Activated CD8-positive, alpha-beta memory T cell treated with anti-CD3 and anti-CD28 coated beads, Interleukin-2, amount 50 U/mL, for 24 hours (primary cell): ENCODE data around the gene MAN1A1.

Experiments used
- DNase-seq: peaks from one replicate; pipeline ENCODE4 v3.0.0-alpha.2; 2020; ENCODE audit errors: extremely low read depth

Gene MAN1A1

DNA sequence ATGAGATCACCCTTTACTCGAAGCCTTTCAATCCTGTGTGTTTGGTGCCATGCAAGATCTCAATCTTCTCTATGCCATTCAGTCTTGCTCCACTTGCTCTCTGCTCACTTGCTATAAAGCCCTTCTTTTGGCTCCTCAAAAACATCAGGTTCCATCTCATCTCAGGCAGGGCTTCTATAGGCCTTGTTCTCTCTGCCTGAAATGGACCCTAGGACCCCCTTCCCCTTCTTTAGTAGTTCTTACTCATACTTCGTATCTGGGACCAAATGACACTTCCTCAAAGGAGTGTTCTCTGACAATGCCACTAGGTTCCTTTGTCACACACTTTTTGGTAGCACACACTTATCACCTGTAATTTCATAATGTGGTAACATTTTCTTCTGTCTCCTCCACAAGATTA lies 154.4 kb downstream of the MAN1A1 start:
- DNase-seq, result no peak

DNA sequence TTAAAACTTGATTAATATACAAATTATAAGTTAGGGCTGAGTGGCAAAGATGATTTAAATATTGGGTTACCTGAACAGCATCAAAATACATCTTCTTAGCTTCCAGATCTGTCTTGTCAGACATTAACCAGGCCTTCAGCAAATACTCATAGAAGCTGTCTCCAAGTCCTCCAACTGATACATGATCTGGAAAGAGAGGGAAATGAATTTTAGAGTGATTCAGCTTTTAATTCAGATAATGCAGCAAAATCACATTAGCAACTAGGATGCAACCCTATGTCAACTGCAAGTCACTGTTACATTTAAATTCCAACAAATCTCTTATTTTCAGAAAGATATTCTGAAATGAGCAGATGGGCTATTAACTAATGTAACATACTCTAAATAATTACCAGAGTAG lies 155.9 kb downstream of the MAN1A1 start:
- DNase-seq, result no peak

DNA sequence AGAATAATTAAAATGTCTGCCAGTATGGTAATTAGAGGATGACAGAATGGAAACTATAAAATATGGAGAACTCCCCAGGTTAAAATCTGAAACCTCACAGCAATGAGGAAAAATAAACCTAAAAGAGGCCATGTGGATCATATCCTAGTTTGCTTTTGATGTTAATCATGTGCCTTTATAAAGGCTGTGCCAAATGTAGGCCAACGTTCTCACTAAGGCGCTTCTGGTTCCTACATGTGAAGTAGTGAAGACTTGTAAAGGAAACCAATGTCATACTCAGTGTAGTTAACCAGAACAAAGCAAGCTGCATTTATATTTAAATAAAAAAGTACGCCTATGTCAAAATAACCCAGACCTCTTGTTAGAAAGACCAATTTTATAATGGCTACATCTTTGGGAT lies 157.4 kb downstream of the MAN1A1 start:
- DNase-seq, result no peak

DNA sequence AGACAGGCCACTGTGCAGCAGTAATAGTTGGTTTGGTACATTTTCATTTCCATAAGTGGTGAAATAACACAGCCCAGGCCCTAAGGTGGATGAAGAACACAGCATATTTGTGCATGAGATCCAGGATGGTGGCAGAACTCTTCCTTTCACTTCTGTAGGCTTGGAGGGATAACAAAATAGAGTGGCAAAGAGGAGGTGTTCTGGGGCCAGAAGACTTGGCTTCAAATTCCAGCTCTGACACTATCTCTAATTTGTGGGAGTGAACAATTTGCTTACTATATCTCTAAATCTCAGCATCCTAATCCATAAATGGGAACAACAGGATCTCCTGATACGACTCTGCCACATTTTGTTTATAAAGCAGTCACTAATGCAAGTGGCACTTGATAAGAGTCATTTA lies 159.4 kb downstream of the MAN1A1 start:
- DNase-seq, result no peak

DNA sequence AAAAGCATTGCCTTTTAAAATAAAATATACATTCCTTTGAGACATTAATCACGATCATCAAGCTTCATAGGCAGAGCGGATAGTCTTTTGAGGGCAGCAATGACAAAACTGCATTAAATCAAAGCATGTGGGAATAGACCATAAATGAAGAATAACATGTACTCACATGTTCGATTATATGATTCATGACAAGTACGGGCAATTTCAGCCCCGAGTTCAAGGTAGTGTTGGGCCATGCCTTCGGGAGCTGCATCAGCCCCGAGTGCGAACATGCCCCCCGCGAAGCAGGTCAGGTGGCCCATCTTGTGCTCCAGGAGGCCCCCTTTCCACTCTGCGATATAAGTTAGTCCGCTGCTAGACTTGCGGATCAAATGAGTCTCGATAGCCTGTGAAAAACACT lies 160.1 kb downstream of the MAN1A1 start:
- DNase-seq, result no peak

DNA sequence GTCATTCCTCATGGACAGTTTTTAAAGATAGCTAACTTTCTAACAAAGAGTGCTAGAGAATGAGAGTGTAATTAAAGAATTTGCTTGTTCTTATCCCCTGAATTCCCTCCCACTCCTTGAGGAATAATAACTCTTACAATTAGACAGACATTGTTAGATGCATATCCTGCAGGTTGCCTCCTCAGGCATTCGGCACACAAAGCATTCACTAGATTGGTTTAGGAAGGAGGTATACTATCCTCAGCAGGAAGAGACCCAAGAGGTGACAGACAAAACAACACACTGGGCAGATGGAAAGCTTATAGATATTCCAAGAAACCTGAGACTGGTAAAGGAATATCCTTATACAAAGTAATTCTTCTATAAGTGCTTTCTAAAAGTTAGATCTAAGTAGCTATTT lies 162.0 kb downstream of the MAN1A1 start:
- no peak for DNase-seq

DNA sequence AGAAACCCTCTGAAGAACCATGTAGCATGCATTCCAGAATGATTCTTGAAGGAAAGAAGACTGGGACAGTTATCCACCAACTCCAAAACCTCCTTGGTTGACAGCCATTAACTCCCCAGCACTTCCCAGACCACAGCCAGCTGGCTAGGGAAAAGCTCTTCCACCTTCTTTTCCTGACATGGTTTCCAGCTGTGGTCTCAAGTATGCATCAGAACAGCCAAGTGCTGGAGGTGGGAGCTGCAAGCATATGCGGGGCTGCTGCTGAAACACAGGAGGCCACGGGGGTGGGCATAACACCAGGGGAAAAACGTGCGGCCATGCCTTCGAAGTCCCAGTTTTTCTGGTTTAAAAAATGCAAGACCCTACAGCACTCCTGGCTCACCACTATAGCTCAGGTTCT lies 163.1 kb downstream of the MAN1A1 start:
- no peak for DNase-seq

DNA sequence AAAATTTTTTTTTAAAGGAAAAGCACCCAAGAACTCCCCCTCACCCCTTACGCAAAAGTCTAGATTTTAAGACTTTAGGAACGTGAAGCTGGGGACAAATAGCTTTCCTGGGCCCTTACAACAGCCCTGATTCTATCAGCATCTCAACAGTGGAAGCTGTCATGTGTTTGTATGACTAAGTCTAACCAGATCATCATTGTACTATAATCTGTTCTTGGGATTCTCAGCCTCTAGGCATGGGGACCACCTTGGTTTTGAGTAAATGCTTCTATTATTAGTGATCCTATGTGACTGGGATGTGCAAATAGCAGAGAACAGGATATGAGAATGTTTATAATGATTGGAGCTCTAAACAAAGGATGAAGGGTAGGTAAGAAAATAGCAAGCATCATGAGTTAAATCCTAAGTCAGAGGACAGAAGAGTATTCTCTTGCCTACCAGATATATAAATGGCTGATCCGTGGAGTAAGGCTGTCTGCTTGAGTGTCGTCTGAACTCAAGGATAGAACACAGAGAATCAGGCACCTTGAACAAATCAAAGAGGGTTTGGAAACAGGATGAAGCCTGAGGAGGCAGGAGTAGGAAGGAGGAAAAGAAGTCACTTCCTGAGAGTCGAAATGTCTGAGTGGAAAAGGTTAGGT lies 165.4 kb downstream of the MAN1A1 start:
- no peak for DNase-seq

DNA sequence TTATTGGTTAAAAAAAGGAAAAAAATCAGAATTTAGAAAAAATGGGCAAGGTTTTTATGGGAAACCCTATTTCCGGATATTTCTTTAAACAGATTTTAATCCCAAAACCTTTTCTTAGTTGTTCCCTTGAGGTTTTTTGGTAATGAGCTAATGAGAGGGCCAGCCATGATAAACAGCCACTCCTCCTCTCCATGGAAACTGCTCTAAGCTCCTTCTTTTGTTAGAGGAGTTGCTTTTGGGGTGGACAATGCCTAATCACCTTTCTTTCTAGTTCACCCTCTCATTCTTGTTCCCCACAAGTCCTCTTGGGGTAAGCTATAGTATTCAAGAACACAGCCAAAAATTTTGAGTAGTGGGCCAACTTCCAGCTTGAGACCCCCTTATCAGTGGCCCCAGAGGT lies 166.1 kb downstream of the MAN1A1 start:
- DNase-seq, result no peak

DNA sequence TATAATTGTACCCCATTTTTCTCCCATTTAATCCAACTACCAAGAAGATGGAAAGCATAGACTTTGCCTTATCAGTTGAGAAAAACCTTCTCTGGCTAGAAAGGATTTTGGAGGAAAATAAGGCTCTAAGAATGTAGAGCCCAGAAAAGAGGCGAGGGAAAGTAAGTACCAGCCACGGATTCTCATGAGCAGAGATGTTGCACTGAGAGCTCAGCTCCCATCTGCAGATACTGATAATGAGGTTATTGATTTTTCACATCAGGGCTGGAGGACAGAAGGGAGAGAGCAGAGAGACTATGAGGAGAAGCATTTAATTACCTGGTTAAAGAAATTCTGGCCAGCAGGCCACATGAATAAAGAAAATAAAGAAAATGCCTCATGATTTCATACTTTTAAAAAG lies 166.7 kb downstream of the MAN1A1 start:
- DNase-seq, result no peak

DNA sequence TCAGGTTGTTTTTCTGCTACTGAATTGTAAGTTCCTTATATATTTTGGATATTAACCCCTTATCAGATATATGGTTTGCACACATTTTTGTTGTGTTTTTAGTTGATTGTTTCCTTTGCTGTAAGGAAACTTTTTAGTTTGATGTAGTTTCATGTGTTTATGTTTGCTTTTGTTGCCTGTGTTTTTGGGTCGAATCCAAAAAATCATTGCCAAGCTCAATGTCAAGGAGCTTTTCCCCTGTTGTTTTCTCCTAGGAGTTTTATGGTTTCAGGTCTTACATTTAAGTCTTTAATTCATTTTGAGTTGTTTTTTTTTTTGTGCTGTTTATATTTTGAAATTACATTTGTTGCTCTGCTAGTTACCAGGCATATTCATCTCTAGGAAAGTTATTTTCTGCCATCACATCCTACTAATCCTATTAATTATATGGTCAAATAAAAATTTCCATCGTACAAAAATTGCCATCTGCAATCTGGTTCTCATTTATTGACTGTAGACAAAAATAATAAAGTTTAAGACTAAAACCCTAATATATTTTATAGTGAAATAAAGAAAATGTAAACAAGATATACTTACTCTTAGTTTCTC lies 167.3 kb downstream of the MAN1A1 start:
- DNase-seq, result no peak

DNA sequence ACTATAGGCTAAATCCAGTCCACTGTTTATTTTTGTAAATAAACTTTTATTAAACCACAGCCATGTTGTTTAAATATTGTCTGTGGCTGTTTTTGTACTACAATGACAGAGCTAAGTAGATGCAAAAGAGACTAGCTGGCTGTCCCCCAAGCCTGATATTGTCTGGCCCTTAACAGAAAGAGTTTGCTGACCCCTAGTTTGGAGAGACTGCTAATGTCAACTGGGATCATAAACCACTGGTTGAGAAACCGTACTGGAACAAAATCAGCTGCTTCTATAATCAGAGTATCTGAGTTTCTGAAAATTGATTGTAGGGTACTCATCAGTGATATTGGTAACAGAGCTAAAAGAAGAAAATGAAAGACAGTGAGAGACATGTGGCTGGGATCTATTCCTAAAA lies 168.5 kb downstream of the MAN1A1 start:
- no peak for DNase-seq

DNA sequence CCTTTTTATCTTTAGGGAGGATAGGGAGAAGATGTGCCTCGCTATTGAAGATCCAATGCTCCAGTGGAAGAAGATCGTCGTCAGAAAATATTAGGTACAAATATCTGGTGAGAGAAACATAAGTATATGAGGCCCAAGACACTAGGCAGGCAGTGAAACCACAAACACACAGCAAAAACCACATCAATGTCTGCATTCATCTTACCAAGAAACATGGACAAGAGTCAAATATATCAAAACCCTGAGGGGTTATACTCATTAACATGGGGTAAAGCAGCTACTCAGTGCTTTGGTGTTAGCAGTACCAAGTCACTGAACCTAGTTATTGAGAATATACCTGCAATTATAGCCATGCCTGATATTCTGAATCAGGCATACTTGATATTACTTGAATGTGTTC lies 169.7 kb downstream of the MAN1A1 start:
- no peak for DNase-seq

DNA sequence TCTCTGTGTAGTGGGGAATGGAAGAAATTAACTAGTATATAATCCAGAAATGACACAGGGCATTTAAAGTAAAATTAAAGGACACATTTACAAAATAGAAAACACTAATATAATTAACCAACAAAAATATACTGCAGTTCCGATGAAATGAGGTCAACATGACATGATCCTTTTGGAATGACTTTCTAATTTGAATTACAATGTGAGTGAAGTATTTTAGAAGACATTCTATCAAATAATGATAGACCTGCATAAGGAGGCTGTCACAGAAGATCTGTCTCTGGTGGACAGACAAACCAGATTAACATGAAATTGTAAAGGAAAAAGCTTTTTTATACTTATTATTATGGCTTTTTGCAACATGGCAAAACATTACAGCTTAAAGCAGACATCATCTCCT lies 170.5 kb downstream of the MAN1A1 start:
- no peak for DNase-seq

DNA sequence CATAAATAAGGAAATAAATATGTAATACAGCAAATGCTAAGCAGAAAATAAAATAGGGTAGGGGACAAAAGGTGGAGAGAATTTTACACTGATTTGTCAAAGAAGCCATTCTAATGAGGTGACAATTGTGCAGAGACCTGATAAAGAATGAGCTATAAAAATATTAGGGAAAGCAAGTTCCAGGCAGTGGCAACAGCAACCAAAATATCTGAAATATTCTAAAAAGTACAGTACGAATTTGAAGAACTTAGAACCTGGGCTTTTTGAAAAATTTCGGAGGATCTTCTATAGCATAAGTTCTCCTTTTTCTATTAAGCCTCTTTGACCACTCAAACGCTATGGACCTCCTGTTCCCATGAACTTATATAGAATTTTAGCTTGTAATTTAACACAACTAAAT lies 173.1 kb downstream of the MAN1A1 start:
- no peak for DNase-seq

DNA sequence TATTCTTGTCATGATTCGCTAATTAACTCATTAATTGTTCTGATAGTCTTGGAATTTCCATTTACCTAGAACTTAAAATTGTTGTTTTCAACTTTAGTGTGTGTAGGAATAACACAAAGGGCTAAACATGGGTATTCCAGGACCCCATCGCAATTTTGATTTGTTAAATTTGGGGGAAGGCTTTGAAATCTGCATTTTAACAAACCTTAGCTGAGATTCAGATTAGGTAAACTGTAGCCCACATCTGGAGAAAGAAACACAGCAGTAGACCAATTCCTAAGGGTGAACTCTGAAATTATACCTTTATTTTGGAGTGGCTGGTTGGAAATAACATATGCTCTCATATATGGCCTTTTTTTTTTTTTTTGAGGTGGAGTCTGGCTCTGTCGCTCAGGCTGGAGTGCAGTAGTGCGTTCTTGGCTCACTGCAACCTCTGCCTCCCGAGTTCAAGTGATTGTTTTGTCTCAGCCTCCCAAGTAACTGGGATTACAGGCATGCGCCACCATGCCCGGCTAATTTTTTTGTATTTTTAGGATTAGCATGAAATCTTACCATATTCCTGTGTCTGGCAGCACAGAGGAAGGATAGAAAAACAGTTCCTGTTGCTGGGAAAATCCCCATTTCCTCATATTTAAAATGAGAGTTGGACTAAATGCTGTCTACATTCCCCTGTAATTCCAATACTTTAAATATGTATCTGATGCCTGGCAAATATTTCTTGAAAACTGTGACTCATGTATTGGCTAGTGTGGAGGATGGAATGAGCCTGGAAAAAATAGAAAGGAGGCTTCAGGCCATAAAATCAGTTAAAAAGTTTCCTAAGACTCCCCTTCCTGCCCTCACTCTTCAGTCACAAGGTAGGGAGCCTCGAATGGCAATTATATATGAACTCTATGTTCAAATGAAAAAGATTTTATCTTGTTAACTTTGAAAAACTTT lies 174.4 kb downstream of the MAN1A1 start:
- DNase-seq, result no peak

DNA sequence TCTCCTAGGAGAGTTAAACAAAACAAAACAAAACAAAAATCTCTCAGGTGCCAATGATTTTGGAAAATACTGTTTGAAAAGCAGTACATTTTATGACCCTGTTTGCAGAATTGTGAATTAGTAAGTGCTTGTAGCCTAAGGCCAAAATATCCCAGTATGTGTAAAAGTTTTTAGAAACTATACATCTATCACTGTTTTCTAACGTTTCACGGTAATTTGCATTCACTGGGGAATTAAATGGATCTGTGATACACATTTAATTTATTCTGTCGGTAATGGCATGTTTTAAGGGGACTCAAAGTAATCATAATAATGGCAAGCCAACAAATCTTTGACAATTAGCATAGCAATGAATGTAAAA lies 175.5 kb downstream of the MAN1A1 start:
- DNase-seq, result no peak

DNA sequence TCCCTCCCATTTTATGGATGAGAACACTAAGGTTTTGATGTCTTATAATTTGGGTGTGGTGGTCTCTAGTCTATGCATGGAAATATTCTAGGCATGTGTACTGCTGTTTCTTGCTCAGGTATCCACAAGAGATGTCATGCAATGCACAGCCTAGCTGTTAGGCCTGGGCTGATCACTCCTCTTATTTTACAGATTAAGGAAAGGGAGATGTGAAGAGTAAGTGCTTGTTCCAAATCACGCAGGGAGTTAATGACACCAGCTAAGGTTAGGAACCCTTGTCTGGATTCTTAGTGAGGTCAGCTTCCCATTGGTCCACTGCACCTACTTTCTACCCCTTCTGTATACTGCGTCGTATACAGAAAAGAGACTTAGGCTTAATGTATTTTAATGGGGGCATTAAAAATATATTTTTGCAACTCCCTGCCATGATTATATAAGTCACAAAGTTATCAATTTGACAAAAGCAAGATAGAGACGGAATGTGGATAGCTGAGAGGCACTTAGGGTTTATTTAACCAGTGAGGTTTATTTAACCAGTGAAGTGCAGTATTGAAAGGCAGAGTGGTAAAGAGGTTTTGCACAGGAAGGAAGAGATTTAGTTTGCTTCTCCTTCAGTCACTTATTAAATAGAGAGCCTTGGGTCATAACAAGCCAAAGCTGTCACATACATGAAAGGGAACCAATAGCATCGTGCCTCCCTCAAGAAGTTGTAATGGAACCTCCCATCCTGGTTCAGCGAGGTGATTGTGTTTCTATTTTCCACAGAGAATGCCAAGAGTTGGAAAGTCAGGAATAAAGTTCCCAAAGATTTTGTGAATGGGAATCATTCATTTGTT lies 176.1 kb downstream of the MAN1A1 start:
- DNase-seq, result no peak

DNA sequence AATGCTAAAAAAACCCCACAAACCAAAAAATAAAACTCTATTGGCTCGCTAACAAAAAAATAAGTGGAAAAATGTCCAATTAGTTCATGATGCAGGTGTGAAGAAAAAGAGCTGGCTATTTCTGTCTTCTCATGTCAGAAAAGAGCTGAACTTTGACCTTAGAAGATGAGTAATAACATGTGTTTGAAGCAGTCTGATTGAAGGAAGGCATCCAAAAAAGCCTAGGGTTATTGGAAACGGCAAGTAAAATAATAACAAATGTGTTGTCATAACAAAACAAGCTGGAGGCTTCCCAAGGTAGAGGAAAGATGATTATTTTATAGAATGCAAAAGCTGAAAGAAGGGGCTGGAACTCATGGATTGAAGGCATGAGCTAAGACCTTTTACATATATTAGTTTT lies 176.7 kb downstream of the MAN1A1 start:
- DNase-seq, result no peak

DNA sequence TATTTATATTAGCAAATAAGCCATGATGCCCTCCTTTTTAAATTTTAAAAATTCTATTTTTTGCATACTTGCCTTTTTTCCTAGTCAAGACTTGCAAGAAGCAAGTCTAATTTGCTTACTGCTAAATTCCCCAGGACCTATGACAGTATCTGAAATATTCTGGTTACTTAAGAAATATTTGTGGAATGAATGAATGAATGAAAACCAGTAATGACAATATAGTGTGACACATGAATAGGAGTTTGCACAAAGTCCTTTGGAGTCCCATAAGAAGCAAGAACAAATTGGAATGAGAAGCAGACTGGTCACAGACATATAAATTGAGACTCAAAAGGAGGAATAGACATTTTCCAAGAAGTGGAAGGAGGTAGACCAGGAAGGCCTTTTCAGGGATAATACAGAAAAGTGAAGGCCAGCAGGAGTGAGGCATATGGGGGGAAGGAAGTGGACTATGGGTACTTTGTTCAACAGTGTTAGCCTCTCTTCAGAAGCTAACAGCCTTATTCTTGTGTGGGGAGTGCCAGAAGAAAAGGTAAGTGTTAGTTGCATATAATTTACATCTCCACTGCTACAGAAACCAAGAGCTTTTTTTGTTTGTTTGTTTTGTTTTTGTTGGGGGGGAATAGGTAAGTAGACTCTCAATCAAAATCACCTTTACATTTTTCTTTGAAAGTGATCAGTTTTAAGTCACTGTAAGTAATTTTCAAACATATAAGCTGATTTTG lies 177.5 kb downstream of the MAN1A1 start:
- DNase-seq, result no peak

DNA sequence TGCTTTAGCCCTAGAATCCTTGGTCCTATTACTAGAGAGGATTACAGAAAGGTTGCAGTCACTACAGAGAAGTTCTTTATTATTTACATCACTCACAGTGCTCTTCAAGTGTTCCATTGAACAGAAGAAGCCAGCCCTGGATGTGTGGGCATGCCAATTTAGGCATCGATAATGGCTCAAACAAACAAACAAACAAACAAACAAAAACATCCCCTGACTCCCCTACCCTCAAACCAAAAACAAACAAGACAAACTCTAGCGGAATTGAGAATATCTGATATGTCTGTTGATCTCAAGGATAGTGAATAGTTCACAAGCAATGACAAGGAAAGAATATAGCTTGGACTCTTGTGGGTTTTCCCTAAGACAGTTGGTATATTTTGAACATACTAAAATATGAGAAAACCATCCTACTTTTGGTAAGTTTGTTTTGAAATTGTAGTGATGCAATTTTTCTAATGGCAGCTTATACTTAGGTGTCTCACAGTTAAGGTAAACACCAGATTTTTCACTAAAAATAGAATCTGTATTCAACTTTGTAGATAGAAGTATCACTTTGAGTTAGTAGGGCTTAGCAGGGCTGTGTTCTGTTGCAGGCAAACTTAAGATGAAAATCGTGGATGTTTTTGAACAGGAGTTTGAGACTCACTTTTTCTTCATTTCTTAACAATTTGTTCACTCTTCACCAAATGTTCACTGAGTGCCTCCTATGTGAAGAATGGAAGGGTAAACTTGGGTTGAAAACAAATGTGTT lies 178.3 kb downstream of the MAN1A1 start:
- DNase-seq, result no peak
